HS-5 (cell line): ENCODE results near the gene STX18.

Experiments used
- DNase-seq: peaks from one replicate; pipeline ENCODE4 v3.0.0-alpha.2; 2012; ENCODE audit warnings: low read depth

STX18 gene

DNA sequence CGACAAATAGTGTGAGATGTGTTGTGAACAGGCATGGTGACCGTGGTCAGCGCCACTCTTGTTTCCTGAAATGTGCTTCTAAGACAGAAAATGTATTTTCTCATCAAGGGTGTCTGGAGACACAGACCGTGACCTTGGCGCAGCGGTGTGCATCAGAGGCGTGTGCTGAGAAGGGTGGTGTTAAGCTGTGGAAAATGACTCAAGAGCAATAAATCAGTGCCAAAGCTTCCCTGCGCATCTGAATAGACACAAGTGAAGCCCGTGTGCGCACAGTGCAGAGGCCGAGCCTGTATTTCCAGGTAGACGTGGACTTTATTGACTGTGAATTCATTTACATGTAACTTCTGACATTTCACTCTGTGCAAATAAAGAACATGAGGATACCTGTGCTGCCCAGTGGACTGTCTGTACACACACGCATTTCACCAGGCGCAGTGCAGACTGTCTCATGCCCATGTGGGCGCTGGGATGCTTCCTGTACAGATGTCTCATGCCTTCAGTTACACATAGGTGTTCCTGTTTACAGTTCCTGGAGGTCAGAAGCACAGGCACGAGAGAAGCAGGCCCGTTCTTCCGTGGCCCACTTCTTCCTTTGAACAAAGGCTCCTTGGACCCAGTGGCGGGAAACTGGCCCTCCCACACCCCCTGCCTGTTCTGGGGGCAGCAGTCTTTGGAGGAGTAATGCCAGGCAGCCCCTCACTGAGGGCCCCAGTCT, 123.0 kb downstream of the STX18 start:
- DNase-seq, result no peak

DNA sequence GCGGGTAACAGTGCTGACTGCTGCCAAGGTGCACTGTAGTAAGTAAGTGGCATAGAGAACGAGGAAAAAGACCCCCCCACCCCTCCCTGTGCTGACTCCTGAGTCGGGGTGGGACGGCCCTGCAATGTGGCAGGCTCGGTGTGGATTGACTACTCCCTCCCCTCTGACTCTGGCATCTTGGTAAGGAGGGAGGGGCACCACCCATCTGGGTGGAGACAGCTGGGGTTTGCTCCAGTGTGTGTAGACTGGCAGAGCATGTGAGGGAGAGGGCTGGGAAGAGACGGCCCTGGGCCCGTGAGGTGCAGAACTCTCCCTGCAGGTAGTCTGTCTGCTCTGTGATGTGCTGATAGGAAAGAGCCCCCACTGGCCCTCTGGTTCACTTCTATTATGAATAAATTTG, 124.0 kb downstream of the STX18 start:
- no peak for DNase-seq

DNA sequence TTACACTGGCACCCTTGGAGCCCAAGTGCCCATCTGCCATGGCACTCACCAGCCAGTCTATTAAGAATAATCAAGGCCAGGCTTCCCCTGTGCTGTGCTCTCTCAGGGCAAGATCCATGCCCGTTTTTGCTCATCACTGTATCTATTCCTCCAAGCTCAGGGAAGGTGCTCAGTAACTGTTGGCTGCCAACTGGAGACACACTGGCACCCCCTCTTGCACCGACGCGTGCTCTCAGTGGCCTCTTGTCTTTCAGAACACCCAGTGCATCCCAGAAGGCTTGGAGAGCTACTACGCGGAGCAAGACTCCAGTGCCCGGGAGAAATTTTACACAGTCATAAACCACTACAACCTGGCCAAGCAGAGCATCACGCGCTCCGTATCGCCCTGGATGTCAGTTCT, 124.9 kb downstream of the STX18 start:
- no peak for DNase-seq

DNA sequence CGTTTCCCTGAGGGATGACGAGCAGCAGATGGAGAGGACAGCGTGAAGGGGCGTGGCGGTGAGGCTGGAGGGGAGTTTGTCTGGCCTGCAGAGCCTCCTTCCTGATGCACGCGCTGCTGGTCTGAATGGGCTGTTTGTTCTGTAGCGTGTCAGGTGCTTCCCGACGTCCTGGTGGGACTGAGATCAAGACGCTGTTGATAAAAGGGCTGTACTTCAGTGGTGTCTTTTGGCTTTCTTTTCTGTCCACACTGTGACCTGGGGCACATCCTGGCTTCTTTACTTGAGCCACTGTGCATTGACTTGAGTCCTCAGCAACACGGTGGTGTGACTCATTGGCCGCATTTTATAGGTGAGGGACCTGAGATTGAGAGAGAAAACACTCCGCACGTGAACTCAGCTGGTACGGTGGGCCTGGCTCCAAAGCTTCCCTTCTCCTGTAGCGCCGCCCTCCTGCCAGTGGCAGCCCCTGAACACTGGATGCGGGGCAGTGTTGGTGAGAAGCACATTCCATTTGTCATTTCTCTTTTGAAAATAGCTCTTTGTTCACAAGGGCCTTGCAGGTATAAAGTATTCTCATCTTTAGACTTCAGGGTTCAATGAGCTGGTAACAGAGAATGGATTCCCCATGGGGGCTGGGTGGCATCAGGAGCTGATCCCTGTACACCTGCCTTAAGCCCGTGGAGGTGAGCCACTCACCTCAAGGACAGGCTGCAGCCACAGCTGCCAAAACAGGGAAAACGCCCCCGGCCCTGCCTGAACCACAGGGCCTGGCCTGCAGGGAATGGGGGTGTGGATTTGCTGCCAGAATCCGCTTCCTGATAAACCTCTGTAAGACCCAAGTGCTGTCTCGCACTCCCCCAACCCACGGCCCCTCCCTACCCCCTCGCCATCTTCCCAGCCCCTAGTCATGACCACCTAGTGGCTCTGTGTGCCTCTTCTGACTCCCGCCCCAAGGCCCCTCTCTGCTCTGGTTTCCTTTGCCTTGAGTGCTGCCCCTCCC, 125.7 kb downstream of the STX18 start:
- DNase-seq, result no peak

DNA sequence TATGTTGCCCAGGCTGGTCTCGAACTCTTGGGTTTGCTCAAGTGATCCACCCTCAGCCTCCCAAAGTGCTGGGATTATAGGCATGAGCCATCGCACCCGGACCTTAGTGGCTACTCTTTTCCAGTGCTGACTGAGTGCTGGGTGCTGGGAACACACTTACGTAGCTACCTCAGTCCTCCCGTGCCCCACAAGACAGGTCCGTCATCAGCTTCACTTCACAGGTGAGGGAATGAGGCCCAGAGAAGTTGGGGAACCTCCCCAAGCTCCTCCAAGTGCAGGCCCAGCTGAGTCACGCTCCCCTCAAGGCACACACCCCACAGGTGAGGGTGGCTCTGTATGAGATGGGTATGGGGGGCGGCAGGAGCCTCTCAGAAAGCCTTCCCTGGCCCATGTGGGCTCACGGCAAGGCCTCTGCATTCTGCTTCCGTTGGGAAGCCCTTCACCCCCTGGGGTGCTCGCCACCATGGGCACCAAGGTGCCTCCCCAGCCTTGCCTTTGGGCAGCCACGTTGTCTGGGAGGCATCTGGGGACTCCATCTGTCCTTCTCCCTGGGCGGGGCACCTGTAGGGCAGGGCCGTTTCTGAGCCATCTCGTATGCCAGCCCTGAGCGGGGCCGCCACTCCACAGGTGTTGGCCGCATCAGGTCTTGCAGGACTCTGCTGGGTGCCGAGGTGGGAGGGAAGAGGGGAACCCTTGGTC, 126.6 kb downstream of the STX18 start:
- no peak for DNase-seq

DNA sequence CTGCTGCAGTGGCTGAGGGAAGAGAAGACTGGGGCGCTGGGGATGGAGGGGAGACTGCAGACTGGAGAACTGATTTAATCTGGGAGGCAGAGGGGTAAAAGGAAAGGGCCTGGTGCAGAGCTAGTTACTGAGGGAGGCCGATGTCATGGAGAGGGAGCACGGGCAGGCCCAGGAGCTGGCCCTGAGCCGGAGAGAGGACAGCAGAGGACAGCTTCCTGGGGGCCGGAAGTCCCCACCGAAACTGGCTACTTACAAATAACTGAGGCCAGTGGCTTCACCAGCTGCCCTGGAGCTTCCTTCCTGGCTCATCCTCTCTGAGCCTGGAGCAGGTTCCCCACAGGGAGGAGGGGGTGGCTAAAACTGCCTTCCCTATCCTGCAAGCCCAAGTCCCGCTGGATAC, 128.0 kb downstream of the STX18 start:
- no peak for DNase-seq

DNA sequence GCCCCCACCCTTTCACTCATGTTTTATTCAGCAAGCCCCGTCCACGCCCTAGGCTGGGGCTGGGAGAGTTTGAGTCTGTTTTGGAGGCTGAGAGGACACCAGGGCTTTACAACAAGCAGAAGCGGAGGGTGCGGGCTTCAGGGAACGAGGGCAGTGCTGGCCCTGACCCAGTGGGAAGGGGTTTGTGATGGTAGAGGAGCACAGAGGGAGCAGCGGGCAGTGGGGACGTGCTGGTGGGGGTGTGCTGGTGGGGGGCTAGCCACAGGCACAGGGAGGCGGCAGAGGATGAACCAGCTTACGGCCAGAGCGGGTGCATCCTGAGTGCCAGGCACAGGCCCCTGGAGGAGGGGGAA, 128.5 kb downstream of the STX18 start:
- no peak for DNase-seq

DNA sequence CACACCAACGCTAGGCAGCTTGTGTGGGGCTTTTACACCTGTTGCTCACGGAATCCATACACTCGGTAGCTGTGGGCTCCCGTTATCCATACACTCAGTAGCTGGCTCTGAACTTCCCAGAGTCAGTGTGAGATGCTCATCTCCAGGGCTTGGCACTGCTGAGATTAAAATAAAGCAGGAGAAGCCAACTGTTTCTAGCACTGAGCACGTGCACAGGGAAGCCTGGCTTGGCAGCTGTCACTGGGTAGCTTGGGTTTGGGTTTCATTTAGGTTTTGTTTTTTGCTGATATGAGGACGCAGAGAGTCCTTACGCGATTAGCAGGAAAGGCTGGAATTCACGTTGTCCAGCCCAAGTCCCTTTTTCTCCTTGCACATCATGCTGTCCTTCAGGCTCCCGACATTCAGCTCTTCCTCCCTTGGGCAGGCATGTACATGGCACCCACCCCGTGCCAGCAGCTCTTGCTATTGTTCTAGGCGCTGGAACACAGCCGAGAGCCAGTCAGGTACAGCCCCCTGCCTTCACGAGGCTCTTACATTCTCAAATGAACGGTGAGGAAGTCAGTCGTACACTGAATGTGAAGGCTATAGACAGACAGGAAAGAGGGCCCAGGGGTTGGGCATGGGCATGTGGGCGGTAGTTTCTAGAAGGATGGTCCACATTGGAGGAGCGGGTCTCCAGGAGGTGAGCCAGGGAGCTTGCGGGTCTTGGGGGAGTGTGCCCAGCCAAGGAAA, 129.0 kb downstream of the STX18 start:
- no peak for DNase-seq

DNA sequence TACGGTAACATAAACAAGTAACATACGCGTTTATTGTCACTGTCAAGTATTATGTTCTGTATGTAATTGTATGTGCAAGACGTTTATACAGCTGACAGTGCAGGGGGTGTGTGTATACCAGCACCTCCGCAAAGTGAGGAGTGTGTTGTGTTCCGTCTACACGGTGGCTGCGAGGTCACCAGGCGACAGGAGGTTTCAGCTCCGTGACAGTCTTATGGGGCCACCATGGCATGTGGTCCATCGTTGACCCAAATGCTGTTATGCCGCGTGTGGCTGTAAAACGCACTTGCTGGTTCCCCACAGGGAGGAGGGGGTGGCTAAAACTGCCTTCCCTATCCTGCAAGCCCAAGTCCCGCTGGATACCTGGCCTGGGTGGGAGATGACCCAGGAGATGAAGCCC, 129.9 kb downstream of the STX18 start:
- DNase-seq, result no peak

DNA sequence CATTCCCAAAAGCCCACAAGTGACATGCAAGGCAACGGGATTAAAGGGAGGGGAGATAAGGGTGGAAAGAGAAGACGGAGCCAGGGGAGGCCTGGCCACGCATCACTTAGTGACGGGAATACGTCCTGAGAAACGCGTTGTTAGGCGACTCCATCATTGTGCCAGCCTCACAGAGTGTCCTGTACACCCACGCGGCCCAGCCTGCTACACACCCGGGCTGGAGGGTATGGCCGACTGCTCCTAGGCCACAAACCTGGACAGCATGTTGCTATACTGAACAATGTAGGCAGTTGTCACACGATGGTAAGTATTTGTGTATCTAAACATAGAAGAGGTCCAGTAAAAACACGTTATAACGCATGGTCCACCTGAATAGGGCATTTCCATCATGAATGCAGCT, 131.6 kb downstream of the STX18 start:
- no peak for DNase-seq

DNA sequence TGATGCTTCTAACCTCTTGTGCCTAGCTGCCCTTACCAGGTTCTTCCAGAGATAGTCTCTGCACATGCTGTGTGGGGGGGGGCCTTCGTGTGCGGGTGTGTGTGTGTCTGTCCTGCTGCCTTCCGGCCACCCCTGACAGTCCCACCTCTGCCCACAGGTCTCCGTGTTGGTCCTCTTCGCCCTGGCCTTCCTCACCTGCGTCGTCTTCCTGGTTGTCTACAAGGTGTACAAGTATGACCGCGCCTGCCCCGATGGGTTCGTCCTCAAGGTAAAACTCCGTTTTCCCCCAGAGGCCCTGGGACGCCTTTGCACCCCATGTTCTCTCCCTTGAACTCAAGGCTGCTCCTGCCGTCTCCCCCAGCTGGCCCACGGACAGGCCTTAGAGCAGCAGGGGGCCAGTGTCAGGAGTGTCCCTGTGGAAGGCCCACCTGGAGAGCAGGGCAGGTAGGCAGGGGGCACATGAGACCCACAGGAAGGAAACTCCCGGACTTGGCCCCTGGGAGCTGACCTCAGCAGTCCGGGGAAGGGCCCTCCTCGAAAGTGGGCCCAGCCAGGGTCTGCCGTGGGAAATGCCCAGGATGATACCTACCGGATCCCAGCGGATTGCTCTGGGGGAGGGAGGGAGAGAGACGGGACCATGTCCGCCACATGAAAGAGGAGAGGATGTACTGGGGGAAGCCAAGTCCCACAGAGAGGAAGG, 132.3 kb downstream of the STX18 start:
- no peak for DNase-seq

DNA sequence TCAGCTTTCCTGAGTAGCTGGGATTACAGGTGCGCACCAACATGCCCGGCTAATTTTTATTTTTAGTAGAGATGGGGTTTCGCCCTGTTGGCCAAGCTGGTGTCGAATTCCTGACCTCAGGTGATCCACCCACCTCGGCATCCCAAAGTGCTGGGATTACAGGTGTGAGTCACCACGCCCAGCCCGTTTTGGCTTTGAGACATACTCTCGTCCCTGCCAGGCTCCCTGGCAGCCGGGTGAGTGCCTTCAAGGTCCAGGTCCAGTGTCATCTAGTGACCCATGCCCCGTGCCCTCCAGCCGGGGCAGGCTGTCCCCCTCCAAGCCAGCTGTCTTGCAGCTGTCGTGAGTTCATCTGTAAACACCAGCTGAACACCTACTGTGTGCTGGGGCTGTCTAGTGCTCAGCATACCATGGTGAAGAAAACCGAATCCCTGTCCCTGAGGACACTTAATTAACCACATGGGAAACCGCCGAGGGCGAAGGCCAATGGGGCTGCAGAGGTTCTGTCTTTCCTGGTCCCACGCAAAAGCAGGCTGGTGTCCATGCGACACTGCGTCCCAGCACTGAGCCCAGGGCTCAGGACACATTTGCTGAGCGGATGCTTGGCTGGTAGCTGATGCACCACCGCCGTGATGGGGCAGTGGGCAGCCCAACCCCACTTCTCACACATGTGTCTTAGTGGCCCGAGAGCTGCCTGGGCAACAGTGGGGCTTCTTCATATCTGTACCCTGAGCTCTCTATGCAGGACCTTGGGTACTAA, 133.1 kb downstream of the STX18 start:
- no peak for DNase-seq

DNA sequence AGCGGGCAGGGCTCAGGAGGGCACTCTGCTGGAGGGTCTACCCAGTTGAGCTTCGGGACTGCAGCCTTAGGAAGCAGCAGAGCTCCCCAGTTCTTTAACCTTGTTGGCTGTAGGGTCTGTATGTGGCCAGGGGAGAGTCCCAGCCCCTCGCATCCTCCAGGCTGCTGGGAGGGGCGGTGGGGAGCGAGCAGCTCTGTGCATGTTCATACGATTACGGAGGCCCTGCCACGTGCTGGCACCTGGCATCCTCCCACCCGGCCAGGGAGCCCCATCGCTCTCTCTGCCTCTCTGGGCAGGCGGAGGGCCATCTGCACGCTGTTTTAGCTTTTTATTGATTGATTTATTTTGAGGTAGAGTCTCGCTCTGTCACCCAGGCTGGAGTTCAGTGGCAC, 133.7 kb downstream of the STX18 start:
- no peak for DNase-seq

DNA sequence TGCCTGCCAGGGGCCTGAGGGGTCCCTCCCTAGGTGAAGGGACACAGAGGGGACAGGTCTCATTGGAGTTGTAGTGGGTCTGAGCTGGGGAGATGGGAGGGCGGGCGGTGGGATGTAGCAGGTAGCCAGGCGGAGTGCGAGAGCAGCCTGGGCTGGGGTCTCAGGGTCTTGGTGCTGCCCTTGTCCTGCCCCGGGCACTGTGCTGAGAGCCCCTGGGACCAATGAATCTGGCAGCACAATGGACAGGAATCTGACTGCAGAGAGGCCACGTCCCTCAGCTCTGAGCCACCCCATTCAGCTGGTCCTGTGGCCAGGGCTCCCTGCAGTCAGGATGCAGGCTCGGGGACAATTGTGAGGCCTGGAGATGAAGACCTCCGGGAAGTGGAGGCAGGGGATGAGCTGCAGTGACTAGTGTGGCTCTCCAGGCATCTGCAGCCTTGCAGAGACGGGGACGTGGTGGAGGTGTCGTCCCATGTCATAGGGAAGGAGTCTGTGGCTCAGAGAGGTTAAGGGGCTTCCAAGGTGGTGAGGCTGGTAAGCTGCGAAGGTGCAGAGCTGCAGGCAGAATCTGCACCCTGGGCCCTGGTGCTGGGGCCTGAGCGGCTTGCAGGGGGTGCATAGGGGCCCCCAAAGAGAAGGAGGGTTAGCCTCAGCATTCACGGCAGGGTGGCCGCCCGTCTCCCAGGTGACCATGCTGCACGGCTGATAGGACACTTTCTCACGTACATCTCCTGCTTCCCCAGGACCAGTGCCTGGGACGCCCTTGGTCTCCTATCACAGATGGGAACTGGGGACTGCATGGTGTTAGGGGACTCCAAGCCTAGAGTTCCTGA, 134.3 kb downstream of the STX18 start:
- DNase-seq, result no peak

DNA sequence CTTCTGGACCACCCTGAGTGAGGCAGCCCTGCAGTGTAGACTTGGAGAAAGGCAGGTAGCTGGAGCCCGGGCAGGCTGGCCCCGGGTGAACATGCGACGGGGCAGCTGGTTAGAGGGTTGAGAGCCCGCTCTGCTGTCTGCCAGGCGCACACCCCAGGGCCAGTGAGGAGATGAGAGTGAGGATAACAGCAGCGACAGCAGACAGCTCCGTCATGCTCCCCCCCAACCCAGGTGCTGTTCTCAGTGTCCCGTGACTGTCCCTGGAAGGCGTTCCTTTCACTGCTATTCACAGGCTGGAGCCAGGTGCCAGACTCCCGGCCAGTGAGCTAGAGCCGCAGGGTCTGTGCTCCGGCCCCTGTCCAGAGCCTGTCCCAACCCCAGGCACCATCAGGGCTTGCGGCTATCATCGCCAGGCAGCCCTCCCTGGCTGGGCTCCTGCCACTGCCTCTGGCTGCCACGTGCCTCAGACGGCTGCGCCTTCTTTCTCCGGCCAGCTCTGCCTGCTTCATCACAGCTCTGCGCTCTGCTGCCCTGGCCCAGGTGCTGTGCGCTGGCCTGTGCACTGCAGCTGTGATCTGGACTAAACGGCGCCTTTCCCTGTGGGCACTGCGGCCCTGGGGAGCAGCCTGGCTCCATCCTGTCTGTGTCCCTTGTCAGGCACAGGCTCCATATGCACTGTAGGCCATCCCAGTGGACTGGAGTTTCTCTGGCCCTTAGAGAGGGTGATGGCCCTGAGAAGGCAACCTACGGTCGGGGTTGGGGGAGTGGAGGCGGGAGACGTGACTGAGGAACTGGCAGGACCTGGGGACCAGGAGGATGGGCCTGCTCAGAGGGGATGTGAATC, 135.2 kb downstream of the STX18 start:
- no peak for DNase-seq

DNA sequence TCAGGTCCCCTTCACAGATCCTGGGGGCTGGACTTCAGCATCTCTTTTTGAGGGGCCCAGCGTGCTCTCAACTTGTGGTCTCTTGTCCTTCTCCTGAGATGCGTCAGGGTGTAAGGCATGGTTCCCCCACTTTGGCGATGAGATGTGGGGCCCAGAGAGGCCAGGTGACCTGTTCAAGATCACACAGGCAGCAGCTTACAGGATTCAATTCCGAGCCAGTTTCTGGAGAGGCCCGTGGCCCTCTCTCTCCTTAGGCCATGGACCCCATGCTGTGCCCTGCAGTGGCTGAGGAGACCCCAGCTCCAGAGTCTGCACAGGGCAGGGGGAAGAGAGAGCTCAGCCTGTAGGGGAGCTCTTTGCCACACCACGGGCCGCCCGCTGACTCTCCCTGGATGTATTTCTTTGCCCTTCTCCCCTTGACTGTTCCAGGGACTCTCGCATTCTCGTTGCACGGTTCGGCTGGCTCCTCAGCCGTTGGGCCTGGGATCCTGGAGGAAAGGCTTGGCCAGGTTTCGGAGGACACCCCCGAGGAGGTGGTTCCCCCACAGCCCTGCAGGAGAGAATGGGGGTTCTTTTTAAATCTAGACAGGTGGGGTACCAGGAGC, 136.4 kb downstream of the STX18 start:
- DNase-seq, result no peak

DNA sequence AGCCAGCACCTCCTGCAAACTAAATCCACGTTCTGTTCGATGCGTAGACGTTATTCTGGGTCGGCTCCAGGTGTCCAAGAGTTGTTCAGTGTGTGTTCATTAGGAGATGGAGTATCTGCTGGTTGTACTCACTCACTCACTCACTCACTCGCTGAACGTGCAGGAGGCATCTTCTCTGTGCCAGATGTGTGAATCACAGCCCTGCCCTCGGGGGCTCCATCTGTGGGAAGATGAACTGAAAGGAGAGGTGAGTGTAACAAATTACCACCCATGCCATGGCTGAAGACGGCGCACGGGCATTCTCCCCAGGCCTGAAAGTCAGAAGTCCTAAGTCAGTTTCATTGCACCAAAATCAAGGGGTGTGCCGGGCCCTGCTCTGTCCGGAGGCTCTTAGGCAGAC, 138.9 kb downstream of the STX18 start:
- no peak for DNase-seq

DNA sequence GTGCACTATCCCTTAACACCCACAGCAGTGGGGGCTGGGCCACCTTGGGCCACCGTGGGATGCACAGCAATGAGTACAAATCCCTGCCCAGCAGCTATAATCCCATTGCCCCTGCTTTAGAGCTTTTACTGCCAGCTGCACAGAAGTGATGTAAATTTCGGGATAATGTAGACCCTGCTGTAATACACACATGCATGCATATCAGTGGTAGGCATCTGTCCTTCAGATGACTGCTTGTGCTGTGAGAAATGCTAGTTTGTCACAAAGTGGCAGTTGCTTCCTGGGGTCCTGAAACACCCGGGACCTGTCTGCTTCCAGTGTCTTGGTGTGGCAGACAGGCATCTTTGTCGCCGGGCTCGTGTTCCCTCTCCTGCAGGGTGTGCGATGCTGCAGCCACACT, 140.8 kb downstream of the STX18 start:
- no peak for DNase-seq

DNA sequence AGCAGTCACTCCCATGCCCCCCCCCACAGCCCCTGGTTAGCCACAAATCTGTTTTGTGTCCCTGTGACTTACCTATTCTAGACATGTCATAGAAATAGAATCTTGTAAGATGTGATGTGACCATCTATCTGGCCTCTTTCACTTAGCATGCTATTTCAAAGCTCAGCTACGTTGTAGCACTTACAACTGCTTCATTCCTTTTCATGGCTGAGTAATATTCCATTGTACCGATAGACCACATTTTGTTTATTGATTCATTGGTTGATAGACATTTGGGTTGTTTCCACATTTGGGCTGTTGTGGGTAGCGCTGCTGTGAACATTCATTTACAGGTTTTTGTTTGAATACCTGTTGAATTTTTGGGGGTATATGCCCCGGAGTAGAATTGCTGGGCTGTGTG, 143.4 kb downstream of the STX18 start:
- no peak for DNase-seq
